ENCODE measurements around the gene PARN.

PARN gene

DNA sequence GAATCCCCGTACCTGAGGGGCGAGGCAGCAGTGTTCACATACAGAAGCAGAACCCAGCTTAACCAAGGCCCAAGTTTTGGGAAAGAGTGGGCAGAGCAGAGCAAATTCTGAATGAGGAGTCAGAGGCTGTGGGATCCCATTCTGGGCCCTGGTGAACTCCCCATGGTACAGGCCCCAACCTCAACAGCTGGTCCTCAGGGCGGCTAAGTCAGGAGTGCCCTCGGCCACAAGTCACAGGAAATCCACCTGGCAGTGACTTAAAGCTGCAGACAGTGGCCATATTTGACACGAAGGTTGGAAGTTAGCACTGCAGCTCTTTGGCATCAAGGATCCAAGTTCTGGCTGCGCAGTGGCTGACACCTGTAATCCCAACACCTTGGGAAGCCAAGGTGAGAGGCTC, 237.1 kb downstream of the PARN start:
- DNase-seq: no peak

DNA sequence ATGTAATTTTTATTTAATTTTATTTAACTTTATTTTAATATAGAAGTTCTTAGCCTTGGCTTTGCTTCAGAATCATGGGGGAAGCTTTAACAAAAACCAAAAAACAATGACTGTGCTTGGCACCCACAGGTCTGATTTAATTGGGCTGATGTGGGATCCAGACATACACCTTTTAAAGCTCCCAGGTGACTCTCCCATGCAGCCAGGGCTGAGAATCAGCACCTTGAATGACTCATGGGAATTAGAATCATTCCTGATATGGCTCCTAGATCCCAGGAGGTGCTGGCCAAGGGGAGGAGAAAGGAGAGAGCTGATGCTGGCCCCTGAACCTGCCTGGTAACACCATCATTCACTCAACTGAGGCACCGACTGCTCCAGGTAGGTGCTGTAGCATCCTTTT, 240.7 kb downstream of the PARN start:
- no peak for DNase-seq

- DNase-seq: no peak
These were observed 241.8 kb downstream of the PARN start for GRCh38 chr16:14388243-14388642.

- no peak for DNase-seq
These were observed 243.9 kb downstream of the PARN start for GRCh38 chr16:14386115-14386514.
